PC-3 (cell line): ENCODE measurements around the gene SPINK9. TPM values are rescaled to one million over a fixed set of nuclear protein-coding genes. Genes with fewer than 3 reads are reported as not detected.

Experiments
- ATAC-seq: fragments of 200-7000 bp; cut with Tn5 transposase; 2 replicates; pipeline ENCODE4 v1.9.1; 2020; ENCODE audit warnings: mild to moderate bottlenecking, moderate library complexity
- BruUV-seq: library from RNA; stranded (reverse); fragments of 400-500 nt; replicated peaks from 2 replicates; lab custom pipeline; 2021; lab: Mats Ljungman, UMichigan
- CTCF ChIA-PET: fragments of 300-600 bp; sonication (Branson Sonifier 250); formaldehyde crosslinking; loops from one replicate; lab custom pipeline; 2022; ENCODE audit warnings: antibody characterized with exemption; lab: Charles Lee
- POLR2A ChIA-PET: fragments of 300-600 bp; sonication (Branson Sonifier 250); formaldehyde crosslinking; loops from one replicate; lab custom pipeline; 2022; ENCODE audit warnings: antibody characterized with exemption; ENCODE audit not compliant: unreplicated experiment; lab: Charles Lee
- DNase-seq: peaks from one replicate; pipeline ENCODE4 v3.0.0-alpha.2; 2015
- H2AFZ ChIP-seq: fragments of 300-600 bp; sonication (generic); 2 replicates; pipeline ENCODE4 v1.6.0; 2016; ENCODE audit warnings: antibody characterized with exemption, low read length
- H3F3A ChIP-seq: fragments of 300-600 bp; sonication (generic); one replicate; pipeline ENCODE4 v1.6.0; 2017; ENCODE audit warnings: antibody characterized with exemption, low read length, control low read depth, mild to moderate bottlenecking; ENCODE audit not compliant: unreplicated experiment
- H3K27ac ChIP-seq: fragments of 300-600 bp; sonication (generic); 2 replicates; pipeline ENCODE4 v1.5.1; 2016; ENCODE audit warnings: mild to moderate bottlenecking, low read length
- H3K27me3 ChIP-seq: fragments of 300-600 bp; sonication (generic); 2 replicates; pipeline ENCODE4 v1.6.1; 2016; ENCODE audit warnings: low read length, mixed read lengths
- H3K36me3 ChIP-seq: fragments of 300-600 bp; sonication (generic); 2 replicates; pipeline ENCODE4 v1.6.1; 2016; ENCODE audit warnings: low read depth, mixed run types, low read length, mixed read lengths
- H3K4me1 ChIP-seq: fragments of 300-600 bp; sonication (generic); 2 replicates; pipeline ENCODE4 v1.5.1; 2016; ENCODE audit warnings: low read length; ENCODE audit not compliant: insufficient read depth
- H3K4me2 ChIP-seq: fragments of 300-600 bp; sonication (generic); 2 replicates; pipeline ENCODE4 v1.6.0; 2016; ENCODE audit warnings: low read length
- H3K4me3 ChIP-seq: fragments of 300-600 bp; sonication (generic); 2 replicates; pipeline ENCODE4 v1.5.1; 2016; ENCODE audit warnings: mild to moderate bottlenecking, low read length, mixed read lengths
- H3K79me2 ChIP-seq: fragments of 300-600 bp; sonication (generic); 2 replicates; pipeline ENCODE4 v1.6.1; 2017; ENCODE audit warnings: low read length, mixed read lengths
- H3K9ac ChIP-seq: fragments of 300-600 bp; sonication (generic); 2 replicates; pipeline ENCODE4 v1.6.0; 2016; ENCODE audit warnings: mild to moderate bottlenecking, low read length
- H3K9me2 ChIP-seq: fragments of 300-600 bp; sonication (generic); replicated peaks from 2 replicates; pipeline ENCODE4 v1.6.1; 2016; ENCODE audit warnings: mixed run types, low read length, mixed read lengths
- H3K9me3 ChIP-seq: fragments of 300-600 bp; sonication (generic); 2 replicates; pipeline ENCODE4 v1.6.1; 2016; ENCODE audit warnings: low read length, mixed read lengths
- H4K20me1 ChIP-seq: fragments of 300-600 bp; sonication (generic); 2 replicates; pipeline ENCODE4 v1.6.1; 2016; ENCODE audit warnings: low read length, mixed read lengths
- CTCF ChIP-seq: fragments of 300-600 bp; sonication (generic); conservative IDR thresholded peaks from 2 replicates; pipeline ENCODE4 v1.5.1; 2017; ENCODE audit warnings: antibody characterized with exemption, low read depth, mild to moderate bottlenecking, low read length
- EZH2 ChIP-seq: fragments of 300-600 bp; sonication (generic); IDR thresholded peaks from one replicate; pipeline ENCODE4 v1.6.1; 2017; ENCODE audit warnings: antibody characterized with exemption, mild to moderate bottlenecking, low read length; ENCODE audit not compliant: unreplicated experiment
- EZH2phosphoT487 ChIP-seq: fragments of 300-600 bp; sonication (generic); IDR thresholded peaks from 2 replicates; pipeline ENCODE4 v1.6.1; 2018; ENCODE audit warnings: mild to moderate bottlenecking, antibody characterized with exemption, low read length, borderline replicate concordance
- intact Hi-C: fragments of 100-400 bp; cut with micrococcal nuclease; formaldehyde crosslinking; loops from 2 replicates; pipeline ENCODE4 v1.9.0; 2023
- total RNA-seq: library from RNA; depleted of rRNA; stranded (reverse); fragments of >200 nt; gene quantifications from 2 replicates; pipeline ENCODE4 v1.2.3, GENCODE V29; 2014

SPINK9 gene
- total RNA-seq, 1 experiment from 2014 or later = not detected

GRCh38 chr5:148309746-148310145, 25.6 kb upstream of the SPINK9 start:
- H3K27me3 ChIP-seq = no peaks in the 10 kb centered on the region
- ATAC-seq (no peak), DNase-seq (no peak)
- CTCF ChIA-PET = no interaction called here
- intact Hi-C loops = no loop called here
- no peak overlapping the region for H3K4me3 ChIP-seq
- no peaks in the 10 kb centered on the region for H3K9me3 ChIP-seq
- no peaks in the 10 kb centered on the region for H3F3A ChIP-seq
- H2AFZ ChIP-seq = no peak overlapping the region
- TF ChIP-seq EZH2 = no peak
- no TSS peak for BruUV-seq
- H3K4me2 ChIP-seq = no peak overlapping the region
- no peak overlapping the region for H3K9ac ChIP-seq
- H3K36me3 ChIP-seq = no peaks in the 10 kb centered on the region
- H3K27ac ChIP-seq = no peak overlapping the region
- POLR2A ChIA-PET = no interaction called here
- H3K4me1 ChIP-seq = peaks cover 10% of the 10 kb centered on the region; the same call in 1 of the 2 replicates
- no peaks in the 10 kb centered on the region for H3K9me2 ChIP-seq
- H4K20me1 ChIP-seq = no peaks in the 10 kb centered on the region
- no peaks in the 10 kb centered on the region for H3K79me2 ChIP-seq

- intact Hi-C loops = no loop called here
- ChIA-PET POLR2A (no interaction called here), CTCF (interaction anchor here (0.5 to 0.7 kb wide), 2 partner anchors 17 to 68 kb away, joined by 3 read pairs; no protein-coding TSS in a partner anchor)
- H3K4me2 ChIP-seq = 0 out of 2 replicates have a peak overlapping the region, but pooled peaks have one; percentile 2
- BruUV-seq = no TSS peak
- H3K4me3 ChIP-seq = no peak overlapping the region
- DNase-seq (peak; percentile 23), ATAC-seq (peak; percentile 9; the same call in 1 of the 2 replicates)
- H3K9me3 ChIP-seq = no peaks in the 10 kb centered on the region
- no peaks in the 10 kb centered on the region for H3K36me3 ChIP-seq
- no peaks in the 10 kb centered on the region for H3K27me3 ChIP-seq
- no peak overlapping the region for H3K27ac ChIP-seq
- peaks cover 10% of the 10 kb centered on the region; the same call in 1 of the 2 replicates for H3K4me1 ChIP-seq
- H3K79me2 ChIP-seq = no peaks in the 10 kb centered on the region
- H4K20me1 ChIP-seq = no peaks in the 10 kb centered on the region
- no peaks in the 10 kb centered on the region for H3F3A ChIP-seq
- TF ChIP-seq EZH2 (no peak), EZH2phosphoT487 (no peak), CTCF (no peak)
- no peaks in the 10 kb centered on the region for H3K9me2 ChIP-seq
- H3K9ac ChIP-seq = no peak overlapping the region
- peak overlapping the region; percentile 7; the same call in 1 of the 2 replicates for H2AFZ ChIP-seq
Observed at GRCh38 chr5:148311484-148311883, 23.9 kb upstream of the SPINK9 start.

- H3K27ac ChIP-seq = no peak within 1 kb of the TSS
- no peaks in the 10 kb centered on the region for H3K9me2 ChIP-seq
- no peak within 1 kb of the TSS for H3K4me3 ChIP-seq
- H3K4me1 ChIP-seq = peaks cover 10% of the 10 kb centered on the region; the same call in 1 of the 2 replicates
- H3K36me3 ChIP-seq = no peaks in the 10 kb centered on the region
- H3K9ac ChIP-seq = no peak within 1 kb of the TSS
- no peaks in the 10 kb centered on the region for H3K27me3 ChIP-seq
- no peaks in the 10 kb centered on the region for H3K79me2 ChIP-seq
- H3K4me2 ChIP-seq = peak within 1 kb of the TSS; percentile 2; the same call in 1 of the 2 replicates
- H3K9me3 ChIP-seq = no peaks in the 10 kb centered on the region
- ATAC-seq (peak; percentile 42; the same call in 1 of the 2 replicates), DNase-seq (peak; percentile 47)
- TF ChIP-seq EZH2 (no peak), EZH2phosphoT487 (no peak), CTCF (no peak)
- H3F3A ChIP-seq = no peaks in the 10 kb centered on the region
- POLR2A ChIA-PET = no interaction called here
- no peaks in the 10 kb centered on the region for H4K20me1 ChIP-seq
- no TSS peak for BruUV-seq
- intact Hi-C loops = no loop called here
- peak within 1 kb of the TSS; percentile 7 for H2AFZ ChIP-seq
- CTCF ChIA-PET = interaction anchor here (0.5 kb wide), 1 partner anchor 67 kb away, joined by 3 read pairs; no protein-coding TSS in a partner anchor
Observed at GRCh38 chr5:148312153-148312552, 23.2 kb upstream of the SPINK9 start, which contains the start of gene SPINK7. Gene SPINK7 (plus strand): TSS chr5:148312423. CDS start chr5:148312484, 61 bp downstream.
